Endothelial cell of umbilical vein (primary cell): ENCODE measurements around the gene NSD2. TPM values are rescaled to one million over a fixed set of nuclear protein-coding genes. Genes with fewer than 3 reads are reported as not detected.

Experiments used
- BruUV-seq: library from RNA; stranded (reverse); fragments of 400-500 nt; replicated peaks from 2 replicates; lab custom pipeline; 2021; lab: Mats Ljungman, UMichigan
- CTCF ChIA-PET: fragments of 300-600, 350-600 bp; sonication (Branson Sonifier 250); formaldehyde crosslinking; loops from one replicate; lab custom pipeline; 2021; ENCODE audit warnings: antibody characterized with exemption, inconsistent platforms; lab: Charles Lee
- POLR2A ChIA-PET: fragments of 300-600, 350-600 bp; sonication (Branson Sonifier 250); formaldehyde crosslinking; loops from one replicate; lab custom pipeline; 2021; ENCODE audit warnings: antibody characterized with exemption, inconsistent platforms; lab: Charles Lee
- DNase-seq: peaks from one replicate; pipeline ENCODE4 v3.0.0-alpha.2; 2011; ENCODE audit warnings: low read depth, low spot score
- FAIRE-seq: peaks from 2 replicates; lab custom pipeline; 2011; peaks lifted over from hg19 to GRCh38; lab: Jason Lieb, UNC
- H2AFZ ChIP-seq: 2 replicates; pipeline ENCODE4 v1.6.0; 2012; ENCODE audit warnings: low read depth, low read length, control low read depth, inconsistent platforms
- H3K27ac ChIP-seq: 2 replicates; pipeline ENCODE4 v1.5.1; 2011; ENCODE audit warnings: low read depth, mild to moderate bottlenecking, control low read depth, low read length, moderate library complexity; ENCODE audit not compliant: insufficient read depth
- H3K27me3 ChIP-seq, 2 experiments: 2 replicates each; pipeline versions ENCODE4 v1.6.0 to v1.6.1; 2011; ENCODE audit warnings: low read length in 2 of 2, mixed read lengths in 1 of 2; ENCODE audit not compliant: control insufficient read depth in 2 of 2, insufficient read depth in 2 of 2
- H3K36me3 ChIP-seq, 2 experiments: 2 replicates in 1 of 2; 3 replicates in 1 of 2; pipeline ENCODE4 v1.5.1; 2011; ENCODE audit warnings: low read length in 2 of 2, mild to moderate bottlenecking in 1 of 2, moderate library complexity in 1 of 2; ENCODE audit not compliant: control insufficient read depth in 2 of 2, insufficient read depth in 2 of 2; ENCODE audit errors: extremely low read depth in 1 of 2
- H3K4me1 ChIP-seq: 3 replicates; pipeline ENCODE4 v1.5.1; 2011; ENCODE audit warnings: mild to moderate bottlenecking, low read length; ENCODE audit not compliant: control insufficient read depth, insufficient read depth; ENCODE audit errors: extremely low read depth
- H3K4me2 ChIP-seq: 2 replicates; pipeline ENCODE4 v1.6.1; 2011; ENCODE audit warnings: low read length, control low read depth, mixed read lengths; ENCODE audit not compliant: insufficient read depth
- H3K4me3 ChIP-seq, 3 experiments: fragments of 200-600 bp in 1 of 3; sonication (generic), shearing (Covaris generic) in 1 of 3; replicated peaks in 1 of 3; 2 replicates each; pipeline ENCODE4 v1.5.1; 2011 to 2016; ENCODE audit warnings: control low read depth in 3 of 3, low read length in 3 of 3, mild to moderate bottlenecking in 2 of 3, inconsistent platforms in 1 of 3, low read depth in 1 of 3, moderate library complexity in 1 of 3; ENCODE audit not compliant: insufficient read depth in 1 of 3
- H3K79me2 ChIP-seq: 2 replicates; pipeline ENCODE4 v1.6.0; 2012; ENCODE audit warnings: low read length, inconsistent platforms; ENCODE audit not compliant: control insufficient read depth, insufficient read depth
- H3K9ac ChIP-seq: replicated peaks from 2 replicates; pipeline ENCODE3; 2011; ENCODE audit warnings: low read length, control low read depth; ENCODE audit not compliant: insufficient read depth; ENCODE audit errors: extremely low read depth
- H3K9me1 ChIP-seq: replicated peaks from 3 replicates; pipeline ENCODE4 v1.6.0; 2011; ENCODE audit warnings: mild to moderate bottlenecking, low read length; ENCODE audit not compliant: control insufficient read depth, insufficient read depth; ENCODE audit errors: extremely low read depth
- H3K9me3 ChIP-seq: replicated peaks from 2 replicates; pipeline ENCODE4 v1.5.1; 2012; ENCODE audit warnings: low read length, inconsistent platforms; ENCODE audit not compliant: control insufficient read depth, insufficient read depth
- H4K20me1 ChIP-seq: replicated peaks from 2 replicates; pipeline ENCODE3; 2011; ENCODE audit warnings: mild to moderate bottlenecking, low read length; ENCODE audit not compliant: control insufficient read depth, insufficient read depth; ENCODE audit errors: extremely low read depth
- CTCF ChIP-seq, 2 donors: IDR thresholded peaks; 1 replicate in 1 of 2; 2 replicates in 1 of 2; pipeline ENCODE4 v1.5.1; 2011; ENCODE audit warnings: low read length in 2 of 2, mild to moderate bottlenecking in 2 of 2, moderate library complexity in 2 of 2, control low read depth in 1 of 2, inconsistent platforms in 1 of 2, low read depth in 1 of 2; ENCODE audit not compliant: insufficient read depth in 1 of 2; ENCODE audit errors: extremely low read depth in 1 of 2
- EZH2 ChIP-seq: IDR thresholded peaks from 2 replicates; pipeline ENCODE4 v1.6.1; 2012; ENCODE audit warnings: borderline replicate concordance, low read depth, mild to moderate bottlenecking, moderate library complexity, low read length, inconsistent platforms; ENCODE audit not compliant: severe bottlenecking
- FOS ChIP-seq: IDR thresholded peaks from 2 replicates; pipeline ENCODE4 v1.6.1; 2011; ENCODE audit warnings: mild to moderate bottlenecking, low read length, moderate library complexity, borderline replicate concordance; ENCODE audit not compliant: insufficient read depth
- GATA2 ChIP-seq: IDR thresholded peaks from 2 replicates; pipeline ENCODE4 v1.7.0; 2011; ENCODE audit warnings: low read depth, mild to moderate bottlenecking, moderate library complexity, mixed read lengths, low read length; ENCODE audit not compliant: insufficient read length, insufficient read depth
- JUN ChIP-seq: IDR thresholded peaks from 2 replicates; pipeline ENCODE4 v1.6.1; 2011; ENCODE audit warnings: borderline replicate concordance, low read depth; ENCODE audit not compliant: insufficient read length, insufficient read depth
- MAX ChIP-seq: IDR thresholded peaks from 2 replicates; pipeline ENCODE4 v1.6.1; 2011; ENCODE audit not compliant: insufficient read depth, insufficient read length
- MYC ChIP-seq: IDR thresholded peaks from one replicate; pipeline ENCODE4 v1.6.1; 2011; ENCODE audit warnings: mild to moderate bottlenecking, low read depth, low read length
- POLR2A ChIP-seq: IDR thresholded peaks from 2 replicates; pipeline ENCODE4 v1.6.1; 2012; ENCODE audit warnings: low read depth, mild to moderate bottlenecking, control low read depth, low read length
- POLR2AphosphoS5 ChIP-seq: IDR thresholded peaks from 2 replicates; pipeline ENCODE4 v1.6.1; 2012; ENCODE audit warnings: low read depth, mild to moderate bottlenecking, control low read depth, low read length, moderate library complexity; ENCODE audit not compliant: insufficient read depth
- dilution Hi-C: fragments of 300-500 bp; cut with MboI; formaldehyde crosslinking; loops from one replicate; pipeline ENCODE4 v1.15.0; 2019; ENCODE audit warnings: low sequenced_read_pairs; ENCODE audit not compliant: extremely low pct_ligation_motif_present
- intact Hi-C: fragments of 100-400 bp; cut with micrococcal nuclease; formaldehyde crosslinking; loops from one replicate; pipeline ENCODE4 v1.10.0; 2022
- polyA plus RNA-seq, 4 experiments: library from polyadenylated mRNA; depleted of rRNA in 3 of 4; stranded (reverse) in 3 of 4; unstranded in 1 of 4; fragments of >200 nt; gene quantifications; 2 replicates each; pipeline versions ENCODE4 v1.2.1 to v1.2.3, GENCODE V29; 2011 to 2012; ENCODE audit warnings: missing spikeins in 1 of 4
- total RNA-seq: library from RNA; stranded (reverse); gene quantifications from 2 replicates; pipeline ENCODE4 v1.2.3, GENCODE V29; 2021

The NSD2 gene
- total and polyA plus RNA-seq, 2 donors (not counting 3 experiments of a cell fraction or from before 2014, with no cell fraction given): 31.3 to 171 TPM

DNA sequence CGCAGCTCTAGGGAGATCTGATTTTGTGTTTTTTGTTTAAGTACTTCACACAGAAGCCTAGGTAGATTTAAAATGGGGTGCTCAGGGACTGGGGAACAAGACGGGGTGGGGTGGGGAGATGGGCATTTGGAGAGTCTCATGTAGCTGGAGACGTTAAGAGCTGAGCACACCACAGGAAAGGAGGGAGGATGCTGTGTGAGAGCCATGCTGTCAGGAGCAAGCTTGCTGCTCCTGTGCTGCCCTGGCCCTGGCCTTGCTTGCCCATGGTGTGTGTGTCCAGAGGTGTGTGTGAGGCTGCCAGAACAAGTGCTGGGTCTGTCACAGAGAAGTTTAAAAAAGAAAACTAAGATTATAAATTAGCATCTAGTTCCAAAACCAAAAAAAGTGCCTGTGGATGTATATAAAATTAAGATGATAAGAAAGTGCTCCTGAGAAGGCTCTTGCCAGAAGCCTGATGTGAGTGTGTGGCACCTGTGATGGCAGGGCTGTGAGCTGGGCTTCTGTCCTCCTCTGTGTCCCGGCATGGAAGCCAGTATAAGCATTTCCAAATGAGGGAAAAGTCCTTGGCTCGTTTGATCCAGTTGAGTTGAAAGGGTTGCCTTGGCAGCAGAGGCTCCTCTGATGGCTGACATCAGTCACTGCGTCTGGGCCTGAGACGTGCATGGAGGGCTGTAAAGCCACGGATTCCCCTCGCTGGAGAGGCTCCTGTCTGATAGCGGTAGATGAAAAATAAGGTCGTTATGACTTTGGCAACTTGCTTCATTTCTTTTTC, 74.1 kb downstream of the NSD2 start:
- no peaks in the 10 kb centered on the region for H3K9me3 ChIP-seq
- DNase-seq (no peak), FAIRE-seq (no peak)
- peaks cover 31% of the 10 kb centered on the region for H3K79me2 ChIP-seq
- peaks cover 8 to 27% of the 10 kb centered on the region in 2 experiments for H3K36me3 ChIP-seq
- no peaks in the 10 kb centered on the region for H3K9me1 ChIP-seq
- no TSS peak for BruUV-seq
- H3K27me3 ChIP-seq: no peaks in the 10 kb centered on the region
- H3K4me3 ChIP-seq: no peak overlapping the region
- no peak overlapping the region for H3K9ac ChIP-seq
- CTCF ChIA-PET: interaction anchor here (0.7 kb wide), 1 partner anchor 65 kb away, joined by 3 read pairs; no protein-coding TSS in a partner anchor
- H3K4me1 ChIP-seq: peaks cover 5% of the 10 kb centered on the region
- no peak overlapping the region for H3K27ac ChIP-seq
- intact Hi-C loops: no loop called here
- no peak for TF ChIP-seq EZH2
- TF ChIP-seq CTCF (IDR thresholded peaks at IDR 0.05; ENCODE audit: extremely low read depth in 1 of 2, insufficient read depth in 1 of 2, low read depth in 1 of 2, low read length in 2 of 2): no peak
- TF ChIP-seq GATA2: no peak
- no peak for TF ChIP-seq POLR2A
- TF ChIP-seq MAX: no peak
- no peak for TF ChIP-seq FOS
- no peak for TF ChIP-seq MYC
- no peak for TF ChIP-seq POLR2AphosphoS5
- TF ChIP-seq JUN: no peak
- no peaks in the 10 kb centered on the region for H4K20me1 ChIP-seq
- no peak overlapping the region for H2AFZ ChIP-seq
- POLR2A ChIA-PET: no interaction called here
- dilution Hi-C loops: no loop called here
- no peak overlapping the region for H3K4me2 ChIP-seq
